ENCODE results near the gene TSPAN18. TPM values are rescaled to one million over a fixed set of nuclear protein-coding genes. Genes with fewer than 3 reads are reported as not detected.

The TSPAN18 gene
- total RNA-seq, 1 donor from 2014 or later: 25.7 TPM

- Mint-ChIP-seq H3K4me1 (ENCODE audit: low read depth) (no peaks in the 10 kb centered on the region), H3K36me3 (ENCODE audit: insufficient read depth) (no peaks in the 10 kb centered on the region), H3K9me3 (ENCODE audit: low read depth) (no peaks in the 10 kb centered on the region), H3K27ac (no peak overlapping the region), H3K27me3 (no peaks in the 10 kb centered on the region), H3K4me3 (ENCODE audit: low read depth) (no peak overlapping the region)
- DNase-seq (ENCODE audit: low spot score, unreplicated experiment): no peak
- no peak for TF ChIP-seq CTCF (IDR thresholded peaks at IDR 0.05; ENCODE audit: unreplicated experiment)
These were observed 166.1 kb downstream of the TSPAN18 start for GRCh38 chr11:44892843-44893242.

- Mint-ChIP-seq H3K4me3 (ENCODE audit: low read depth) (no peak overlapping the region), H3K4me1 (ENCODE audit: low read depth) (no peaks in the 10 kb centered on the region), H3K9me3 (ENCODE audit: low read depth) (no peaks in the 10 kb centered on the region), H3K36me3 (ENCODE audit: insufficient read depth) (no peaks in the 10 kb centered on the region), H3K27ac (no peak overlapping the region), H3K27me3 (no peaks in the 10 kb centered on the region)
- TF ChIP-seq CTCF (IDR thresholded peaks at IDR 0.05; ENCODE audit: unreplicated experiment): no peak
- DNase-seq (ENCODE audit: low spot score, unreplicated experiment): no peak
These were observed 166.6 kb downstream of the TSPAN18 start for GRCh38 chr11:44893308-44893822.

GRCh38 chr11:44893846-44894617 lies 167.3 kb downstream of the TSPAN18 start:
- no peak overlapping the region for H3K27ac Mint-ChIP-seq
- no peak overlapping the region for H3K4me3 Mint-ChIP-seq (ENCODE audit: low read depth)
- H3K9me3 Mint-ChIP-seq (ENCODE audit: low read depth): no peaks in the 10 kb centered on the region
- H3K36me3 Mint-ChIP-seq (ENCODE audit: insufficient read depth): peaks cover 4% of the 10 kb centered on the region
- TF ChIP-seq CTCF (IDR thresholded peaks at IDR 0.05; ENCODE audit: unreplicated experiment): peak; percentile 97
- no peaks in the 10 kb centered on the region for H3K4me1 Mint-ChIP-seq (ENCODE audit: low read depth)
- H3K27me3 Mint-ChIP-seq: no peaks in the 10 kb centered on the region
- DNase-seq (ENCODE audit: low spot score, unreplicated experiment): peak; percentile 72

- no peak overlapping the region for H3K4me3 Mint-ChIP-seq (ENCODE audit: low read depth)
- no peaks in the 10 kb centered on the region for H3K9me3 Mint-ChIP-seq (ENCODE audit: low read depth)
- peaks cover 4% of the 10 kb centered on the region for H3K36me3 Mint-ChIP-seq (ENCODE audit: insufficient read depth)
- TF ChIP-seq CTCF (IDR thresholded peaks at IDR 0.05; ENCODE audit: unreplicated experiment): no peak
- no peaks in the 10 kb centered on the region for H3K4me1 Mint-ChIP-seq (ENCODE audit: low read depth)
- no peak for DNase-seq (ENCODE audit: low spot score, unreplicated experiment)
- no peak overlapping the region for H3K27ac Mint-ChIP-seq
- no peaks in the 10 kb centered on the region for H3K27me3 Mint-ChIP-seq
These were observed 173.2 kb downstream of the TSPAN18 start for GRCh38 chr11:44899959-44900358.

GRCh38 chr11:44901120-44901633 lies 174.4 kb downstream of the TSPAN18 start:
- DNase-seq (ENCODE audit: low spot score, unreplicated experiment): no peak
- peaks cover 4% of the 10 kb centered on the region for H3K36me3 Mint-ChIP-seq (ENCODE audit: insufficient read depth)
- no peaks in the 10 kb centered on the region for H3K9me3 Mint-ChIP-seq (ENCODE audit: low read depth)
- H3K4me3 Mint-ChIP-seq (ENCODE audit: low read depth): no peak overlapping the region
- H3K27me3 Mint-ChIP-seq: no peaks in the 10 kb centered on the region
- no peaks in the 10 kb centered on the region for H3K4me1 Mint-ChIP-seq (ENCODE audit: low read depth)
- no peak overlapping the region for H3K27ac Mint-ChIP-seq
- TF ChIP-seq CTCF (IDR thresholded peaks at IDR 0.05; ENCODE audit: unreplicated experiment): no peak
